GM18870 (cell line): ENCODE results near the gene POMT1.
"Not testable (repeated sequence)": the region's sequence is repeated elsewhere in the genome, so short reads cannot be mapped to it uniquely, and the experiment has no call there.

Experiments
- ATAC-seq: cut with Tn5 transposase; IDR thresholded peaks from one replicate; pipeline ENCODE4 v1.9.1; 2021; ENCODE audit warnings: moderate library complexity; ENCODE audit not compliant: unreplicated experiment

The POMT1 gene

DNA sequence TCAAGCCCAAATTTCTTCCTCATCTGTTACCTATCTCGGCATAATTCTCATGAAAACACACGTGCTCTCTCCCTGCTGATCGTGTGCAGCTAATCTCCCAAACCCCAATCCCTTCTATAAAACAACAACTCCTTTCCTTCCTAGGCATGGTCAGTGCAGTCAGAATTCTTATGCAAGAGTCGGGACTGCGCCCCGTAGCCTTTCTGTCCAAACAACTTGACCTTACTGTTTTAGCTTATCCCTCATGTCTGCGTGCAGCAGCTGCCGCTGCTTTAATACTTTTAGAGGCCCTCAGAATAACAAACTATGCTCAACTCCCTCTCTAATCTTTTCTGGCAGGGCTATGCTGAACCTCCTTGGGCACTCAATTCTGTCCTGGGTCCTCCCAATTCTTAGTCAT lies 47.7 kb downstream of the POMT1 start:
- not testable (repeated sequence) for ATAC-seq

DNA sequence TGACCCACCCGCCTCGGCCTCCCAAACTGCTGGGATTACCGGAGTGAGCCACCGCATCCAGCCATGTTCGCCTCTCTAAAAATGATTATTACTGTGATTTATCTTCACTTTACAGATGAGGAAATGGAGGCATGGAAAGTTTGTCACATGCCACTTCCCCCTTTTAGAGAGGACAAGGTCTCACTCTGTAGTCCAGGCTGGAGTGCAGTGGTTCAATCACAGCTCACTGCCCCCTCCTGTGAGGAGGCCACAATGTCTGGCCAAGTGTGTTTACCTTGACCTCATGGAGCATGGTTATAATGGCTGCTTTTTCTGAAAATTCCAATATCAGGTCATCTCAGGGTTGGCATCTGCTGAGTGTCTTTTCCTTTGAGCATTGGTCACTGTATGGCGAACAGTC lies 49.3 kb downstream of the POMT1 start:
- no peak for ATAC-seq

DNA sequence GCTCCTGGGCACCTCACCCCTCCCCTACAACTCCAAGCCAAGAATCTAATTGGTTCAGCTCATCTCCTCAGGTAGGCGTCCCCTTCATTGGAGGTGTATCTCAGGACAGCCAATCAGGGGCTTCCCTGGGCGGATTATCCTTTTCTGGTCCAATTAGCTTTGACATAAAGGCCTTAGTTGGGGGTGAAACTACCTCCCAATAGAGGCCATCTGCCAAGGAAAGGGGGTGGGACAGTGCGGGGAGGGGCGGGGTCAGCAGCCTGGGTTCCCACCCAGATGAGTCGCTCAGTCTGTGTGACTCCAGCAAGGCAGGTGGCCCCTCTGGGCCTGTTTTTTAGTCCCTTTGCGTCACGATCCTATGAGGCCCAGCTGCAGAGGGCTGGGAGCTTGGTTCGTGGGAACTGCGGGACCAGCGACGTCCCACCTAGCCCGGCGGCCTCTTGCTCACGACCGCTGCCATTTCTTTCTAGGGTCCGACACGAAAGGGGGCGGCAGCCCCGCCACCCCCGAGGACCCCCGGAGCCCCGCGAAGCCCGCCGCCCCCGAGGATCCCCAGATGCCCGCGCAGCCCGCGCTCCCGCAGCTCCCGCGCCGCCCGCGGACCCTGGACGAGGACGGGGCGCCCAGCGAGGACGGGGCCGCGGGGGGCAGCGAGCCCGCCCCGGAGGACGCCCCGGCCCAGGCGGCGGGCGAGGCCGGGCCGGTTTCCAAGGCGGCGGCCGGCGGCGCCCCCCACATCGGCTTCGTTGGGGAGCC lies 51.5 kb downstream of the POMT1 start:
- ATAC-seq: no peak

DNA sequence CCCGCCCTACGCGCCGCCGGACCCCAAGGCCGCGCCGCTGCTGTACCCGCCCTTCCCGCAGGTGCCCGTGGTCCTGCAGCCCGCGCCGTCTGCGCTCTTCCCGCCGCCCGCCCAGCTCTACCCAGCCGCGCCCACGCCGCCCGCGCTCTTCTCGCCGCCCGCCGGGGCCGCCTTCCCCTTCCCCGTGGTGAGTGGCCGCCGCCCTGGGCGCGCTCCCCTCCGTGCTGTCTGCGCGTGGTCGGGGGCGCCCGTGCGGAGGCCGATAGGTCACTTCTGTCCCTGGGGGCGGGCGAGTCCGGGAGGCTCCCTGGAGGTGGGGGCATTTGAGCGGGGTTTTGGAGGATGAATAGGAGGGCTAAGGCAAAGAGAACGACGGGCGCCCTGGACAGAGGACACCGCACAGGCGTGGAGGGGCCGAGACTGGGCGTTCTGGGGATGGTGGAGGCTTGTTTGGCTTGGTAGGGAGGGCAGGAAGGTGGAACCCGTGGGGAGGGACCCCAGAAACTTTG lies 52.2 kb downstream of the POMT1 start:
- ATAC-seq: no peak

DNA sequence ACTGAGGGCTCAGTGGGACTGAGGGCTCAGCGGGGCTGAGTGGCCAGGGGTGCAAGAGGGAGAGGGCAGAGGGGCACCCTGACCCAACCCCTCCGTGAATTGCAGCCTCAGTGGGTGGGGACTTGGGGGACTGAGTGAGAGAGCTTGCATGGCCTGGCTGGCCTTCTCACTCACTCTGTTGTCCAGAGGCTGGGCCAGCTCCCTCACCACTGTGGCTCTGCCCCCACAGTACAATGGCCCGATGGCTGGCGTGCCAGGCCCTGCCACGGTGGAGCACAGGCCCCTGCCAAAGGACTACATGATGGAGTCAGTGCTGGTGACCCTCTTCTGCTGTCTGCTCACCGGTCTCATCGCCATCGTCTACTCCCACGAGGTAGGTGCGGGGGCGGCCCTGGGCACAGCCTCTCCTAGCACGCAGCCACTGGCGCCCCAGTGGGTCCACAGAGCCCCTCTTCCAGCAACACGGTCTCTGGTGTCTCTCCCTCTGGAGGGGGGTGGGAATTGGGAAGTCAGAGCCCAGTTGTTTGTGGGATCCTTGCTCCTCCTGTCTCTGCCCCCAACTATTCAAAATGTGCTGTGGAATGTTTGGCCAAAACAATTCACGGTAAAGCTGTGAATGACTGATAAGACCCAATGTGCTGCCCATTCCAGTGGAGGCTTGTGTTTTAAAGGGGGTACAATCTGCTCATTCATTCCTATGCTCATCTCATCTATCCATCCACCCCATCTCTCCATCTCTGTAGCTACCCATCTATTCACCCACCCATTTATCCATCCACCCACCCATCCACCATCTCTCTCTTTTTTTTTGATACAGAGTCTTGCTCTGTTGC lies 53.3 kb downstream of the POMT1 start:
- no peak for ATAC-seq

DNA sequence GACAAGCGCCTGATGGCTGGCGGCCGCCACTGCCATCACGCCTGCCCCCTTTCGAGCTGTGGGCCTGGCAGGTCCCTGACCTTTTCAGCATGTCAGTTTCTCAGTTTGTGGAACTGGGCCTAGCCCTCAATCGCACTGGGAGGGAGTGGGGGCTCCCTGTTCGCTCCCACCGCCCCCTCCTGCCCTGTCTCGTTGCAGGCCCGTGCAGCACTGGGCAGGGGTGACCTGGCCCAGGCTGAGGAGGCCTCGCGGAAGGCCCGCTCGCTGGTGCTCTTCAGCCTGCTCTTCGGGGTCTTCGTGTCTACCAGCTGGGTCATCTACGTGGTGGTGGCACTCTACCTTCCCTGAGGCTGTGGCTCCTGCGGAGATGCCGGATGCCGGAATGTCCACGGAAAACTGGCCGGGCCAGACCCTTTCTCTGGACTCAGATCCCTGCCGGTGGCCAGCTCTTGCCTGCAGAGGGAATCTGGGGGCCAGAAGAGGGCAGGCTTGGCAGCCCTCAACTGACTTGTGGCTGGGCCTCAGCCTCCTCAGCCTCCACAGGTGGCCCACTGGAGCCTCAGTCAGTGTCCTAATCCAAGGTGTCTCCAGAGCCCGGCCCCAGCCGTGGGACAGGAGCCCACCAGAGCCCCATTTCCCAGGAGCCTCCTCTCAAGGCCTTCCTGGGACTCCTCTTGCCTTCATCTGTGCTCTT lies 55.3 kb downstream of the POMT1 start:
- no peak for ATAC-seq

DNA sequence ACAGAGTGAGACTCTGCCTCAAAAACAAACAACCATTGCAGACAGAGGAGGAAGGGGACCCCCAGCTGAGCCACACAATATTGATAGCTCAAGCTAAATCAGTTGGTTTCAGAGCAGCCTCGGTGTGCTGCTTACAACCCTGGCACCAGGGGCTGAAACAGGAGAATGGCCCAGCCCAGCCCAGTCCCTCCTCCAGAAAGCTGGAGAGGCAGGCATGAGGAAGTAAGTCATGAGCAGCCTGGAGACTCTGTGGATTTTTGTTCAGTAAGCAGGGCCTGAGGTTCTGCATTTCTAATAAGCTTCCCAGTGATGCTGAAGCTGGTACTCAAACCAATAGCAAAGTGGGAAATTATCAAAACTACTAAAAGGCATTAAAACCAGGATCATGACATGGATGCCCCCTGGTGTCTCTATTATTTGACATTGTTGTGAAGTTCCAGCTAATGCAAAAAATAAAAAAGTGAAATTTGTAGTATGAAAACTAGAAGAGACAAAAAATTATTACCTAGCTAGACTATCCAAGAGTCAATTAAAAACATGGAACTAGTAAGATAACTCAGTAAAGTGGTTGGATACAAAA lies 56.8 kb downstream of the POMT1 start:
- no peak for ATAC-seq

DNA sequence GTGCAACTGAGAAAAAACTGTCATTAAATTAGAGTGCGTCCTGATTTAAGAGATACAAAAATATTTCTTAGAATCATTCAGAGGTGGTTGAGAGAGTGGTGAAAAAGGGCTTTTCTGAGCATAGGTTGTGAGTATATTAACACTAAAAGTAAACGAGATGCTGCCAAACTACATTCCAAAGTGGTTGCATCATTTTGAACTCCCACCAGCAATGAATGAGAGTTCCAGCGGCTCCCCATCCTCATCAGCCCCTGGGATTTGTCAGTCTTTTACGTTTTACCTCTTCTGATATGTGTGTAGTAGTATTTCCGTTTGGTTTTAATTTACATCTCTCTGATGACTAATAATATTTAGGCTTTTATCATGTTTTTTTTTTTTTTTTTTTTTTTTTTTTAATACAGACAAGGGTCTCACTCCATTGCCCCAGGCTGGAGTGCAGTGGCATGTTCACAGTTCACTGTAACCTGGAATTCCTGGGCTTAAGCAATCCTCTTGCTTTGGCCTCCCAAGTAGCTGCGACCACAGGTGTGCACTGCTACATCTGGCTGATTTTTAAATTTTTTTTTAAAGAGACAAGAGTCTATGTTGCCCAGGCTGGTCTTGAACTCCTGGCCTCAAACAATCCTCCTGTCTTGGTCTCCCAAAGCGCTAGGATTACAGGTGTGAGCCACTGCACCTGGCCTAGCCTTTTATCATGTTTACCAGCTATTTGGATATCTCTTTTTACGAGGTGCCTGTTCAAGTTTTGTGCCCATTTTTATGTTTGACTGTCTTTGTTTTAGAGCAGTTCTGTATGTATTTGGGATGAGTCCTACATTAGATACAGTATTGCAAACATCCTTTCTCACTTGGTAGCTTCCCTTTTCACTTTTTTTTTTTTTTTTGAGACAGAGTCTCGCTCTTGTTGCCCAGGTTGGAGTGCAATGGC lies 59.6 kb downstream of the POMT1 start:
- no peak for ATAC-seq

DNA sequence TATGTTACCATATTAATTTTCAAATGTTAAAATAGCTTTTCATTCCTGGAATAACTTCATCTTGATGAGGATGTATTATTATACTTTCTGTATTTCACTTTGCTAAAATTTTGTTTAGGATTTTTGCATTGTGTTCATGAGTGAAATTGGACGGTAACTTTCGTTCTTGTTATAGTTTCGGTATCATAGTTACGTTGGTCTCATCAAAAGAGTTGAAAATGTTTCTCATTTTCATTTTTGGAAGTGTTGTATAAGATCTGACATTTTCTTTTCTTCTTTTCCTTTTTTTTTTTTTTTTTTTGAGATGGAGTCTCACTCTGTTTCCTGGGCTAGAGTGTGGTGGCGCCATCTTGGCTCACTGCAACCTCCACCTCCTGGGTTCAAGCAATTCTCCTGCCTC lies 62.7 kb downstream of the POMT1 start:
- ATAC-seq: no peak

DNA sequence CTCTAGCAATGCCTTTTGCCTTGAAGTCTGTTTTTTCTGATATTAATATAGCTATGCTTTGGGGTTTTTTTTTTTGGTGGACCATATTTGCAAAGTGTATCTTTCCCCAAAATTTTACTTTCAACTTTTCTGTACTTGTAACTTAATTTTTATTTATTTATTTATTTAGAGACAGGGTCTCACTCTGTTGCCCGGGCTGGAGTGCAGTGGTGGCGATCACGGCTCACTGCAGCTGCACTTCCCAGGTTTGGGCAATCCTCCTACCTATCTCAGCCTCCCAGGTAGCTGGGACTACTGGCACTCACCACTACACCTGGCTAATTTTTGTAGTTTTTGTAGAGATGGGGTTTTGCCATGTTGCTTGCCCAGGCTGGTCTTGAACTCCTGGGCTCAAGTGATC lies 63.4 kb downstream of the POMT1 start:
- ATAC-seq: no peak

DNA sequence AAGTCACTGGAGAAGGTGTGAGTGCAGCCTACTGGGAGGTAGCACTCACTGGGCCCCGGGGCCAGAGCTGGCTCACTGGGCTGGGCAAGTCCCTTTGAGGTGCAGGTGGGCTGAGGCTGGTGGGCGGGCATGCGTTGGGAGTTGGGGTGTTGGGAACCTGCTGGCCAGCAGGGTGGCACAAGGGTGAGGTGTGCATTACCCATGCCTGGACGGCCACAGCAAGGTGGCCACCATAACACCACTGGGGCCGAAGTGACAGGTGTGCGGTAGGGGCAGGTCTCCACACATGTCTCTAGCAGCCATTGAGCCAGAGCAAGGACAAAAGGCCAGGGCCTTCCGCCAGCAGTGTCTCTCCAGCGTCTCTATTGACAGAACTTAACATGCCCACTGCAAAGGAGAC lies 65.2 kb downstream of the POMT1 start:
- no peak for ATAC-seq
